Measurements from ENCODE around the gene LOXL1. TPM values are rescaled to one million over a fixed set of nuclear protein-coding genes. Genes with fewer than 3 reads are reported as not detected.

LOXL1 gene
- total and polyA plus RNA-seq, 2 of the 4 experiments (the other 2 are of a cell fraction), result 148 to 332 TPM

DNA sequence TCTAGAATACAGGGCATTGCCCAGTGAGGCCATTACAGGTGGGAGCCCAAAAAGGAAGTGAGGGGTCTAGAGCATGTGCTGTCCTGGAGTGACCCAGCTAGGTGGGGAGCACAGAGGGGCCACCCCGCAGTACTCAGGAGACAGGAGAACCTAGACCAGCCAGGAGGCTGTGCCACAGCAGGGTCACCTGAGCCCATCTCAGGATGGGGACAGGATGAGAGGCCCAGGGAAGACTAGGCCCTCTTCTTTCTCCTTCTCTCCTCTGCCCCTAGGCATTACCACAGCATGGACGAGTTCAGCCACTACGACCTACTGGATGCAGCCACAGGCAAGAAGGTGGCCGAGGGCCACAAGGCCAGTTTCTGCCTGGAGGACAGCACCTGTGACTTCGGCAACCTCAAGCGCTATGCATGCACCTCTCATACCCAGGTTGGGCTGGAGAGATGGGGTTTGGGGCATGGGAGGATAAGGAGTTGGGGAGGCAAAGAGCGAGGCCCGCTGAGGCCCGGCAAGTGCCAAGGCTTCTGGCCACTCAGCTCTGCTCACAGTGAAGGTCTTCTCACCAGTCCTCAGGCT is 20.6 kb downstream of the LOXL1 start:
- H2AK9ac ChIP-seq (replicated peaks; ENCODE audit: low read depth, low read length, poor library complexity), result no peak overlapping the region
- ATAC-seq (ENCODE audit: low read depth), result no peak
- peaks cover 11% of the 10 kb centered on the region for H3K4me1 ChIP-seq (ENCODE audit: control insufficient read depth, insufficient read depth, low read length)
- dilution Hi-C loops (cut with HindIII; ENCODE audit: low sequenced_read_pairs, unreplicated experiment), result no loop called here
- H2BK5ac ChIP-seq (ENCODE audit: low read depth, low read length, poor library complexity, severe bottlenecking), result no peak overlapping the region
- POLR2A ChIA-PET (ENCODE audit: unreplicated experiment), result no interaction called here
- H3K14ac ChIP-seq (replicated peaks; ENCODE audit: low read depth, low read length), result no peak overlapping the region
- H3K36me3 ChIP-seq (ENCODE audit: control insufficient read depth, insufficient read depth, low read length), result peaks cover 63% of the 10 kb centered on the region
- H3K4me2 ChIP-seq (ENCODE audit: low read depth, low read length), result no peak overlapping the region
- H3K23ac ChIP-seq (ENCODE audit: low read depth, low read length), result no peak overlapping the region
- no peak overlapping the region for H4K91ac ChIP-seq (ENCODE audit: insufficient read depth, low read depth, low read length)
- H3K56ac ChIP-seq (ENCODE audit: extremely low read depth, insufficient read depth, low read length), result no peak overlapping the region
- H4K5ac ChIP-seq (ENCODE audit: low read depth, low read length), result no peak overlapping the region
- no peak overlapping the region for H2BK15ac ChIP-seq (ENCODE audit: low read depth, low read length)
- H3K27me3 ChIP-seq (ENCODE audit: control insufficient read depth, insufficient read depth, low read length), result no peaks in the 10 kb centered on the region
- no peak overlapping the region for H2BK20ac ChIP-seq (ENCODE audit: low read depth, low read length)
- H4K8ac ChIP-seq (ENCODE audit: low read depth in 2 of 2, low read length in 2 of 2), result no peak overlapping the region
- H3K9ac ChIP-seq (ENCODE audit: low read depth, low read length), result no peak overlapping the region
- intact Hi-C loops (cut with micrococcal nuclease), result no loop called here
- BruUV-seq (replicated peaks), result no TSS peak
- 0 out of 2 replicates have a peak, but pooled peaks cover 2% of the 10 kb centered on the region for H4K20me1 ChIP-seq (ENCODE audit: insufficient read depth, low read length)
- DNase-seq, result no peak
- peaks cover 1% of the 10 kb centered on the region; the same call in 1 of the 2 replicates for H3K9me1 ChIP-seq (ENCODE audit: insufficient read depth, low read length)
- CTCF ChIA-PET, result no interaction called here
- H2AFZ ChIP-seq (replicated peaks; ENCODE audit: low read length, poor library complexity), result no peak overlapping the region
- H3K18ac ChIP-seq (ENCODE audit: low read depth, low read length), result no peak overlapping the region
- no peak overlapping the region for H2AK5ac ChIP-seq (ENCODE audit: low read depth, low read length)
- TF ChIP-seq MAFK (IDR thresholded peaks at IDR 0.05; ENCODE audit: low read depth, low read length) (no peak), MXI1 (IDR thresholded peaks at IDR 0.05; ENCODE audit: borderline replicate concordance, low read depth, low read length) (no peak), RFX5 (IDR thresholded peaks at IDR 0.05; ENCODE audit: low read depth, low read length) (no peak), MAZ (IDR thresholded peaks at IDR 0.05; ENCODE audit: borderline replicate concordance, low read depth, low read length) (no peak), RCOR1 (IDR thresholded peaks at IDR 0.05; ENCODE audit: insufficient replicate concordance, low read length) (no peak), NFE2L2 (IDR thresholded peaks at IDR 0.05; ENCODE audit: low read depth, low read length) (no peak), CHD1 (IDR thresholded peaks at IDR 0.05; ENCODE audit: low read depth, low read length) (no peak), SMC3 (IDR thresholded peaks at IDR 0.05; ENCODE audit: low read depth, low read length) (no peak), RAD21 (IDR thresholded peaks at IDR 0.05; ENCODE audit: low read length) (no peak), FOS (IDR thresholded peaks at IDR 0.05; ENCODE audit: low read depth, low read length) (no peak), POLR2A (IDR thresholded peaks at IDR 0.05; ENCODE audit: low read depth, low read length) (no peak), BHLHE40 (IDR thresholded peaks at IDR 0.05; ENCODE audit: low read depth, low read length) (no peak), CEBPB (IDR thresholded peaks at IDR 0.05; ENCODE audit: low read depth, low read length) (no peak)
- TF ChIP-seq, protein P1, sequence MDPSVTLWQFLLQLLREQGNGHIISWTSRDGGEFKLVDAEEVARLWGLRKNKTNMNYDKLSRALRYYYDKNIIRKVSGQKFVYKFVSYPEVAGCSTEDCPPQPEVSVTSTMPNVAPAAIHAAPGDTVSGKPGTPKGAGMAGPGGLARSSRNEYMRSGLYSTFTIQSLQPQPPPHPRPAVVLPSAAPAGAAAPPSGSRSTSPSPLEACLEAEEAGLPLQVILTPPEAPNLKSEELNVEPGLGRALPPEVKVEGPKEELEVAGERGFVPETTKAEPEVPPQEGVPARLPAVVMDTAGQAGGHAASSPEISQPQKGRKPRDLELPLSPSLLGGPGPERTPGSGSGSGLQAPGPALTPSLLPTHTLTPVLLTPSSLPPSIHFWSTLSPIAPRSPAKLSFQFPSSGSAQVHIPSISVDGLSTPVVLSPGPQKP (IDR thresholded peaks at IDR 0.05; ENCODE audit: borderline replicate concordance, low read depth, low read length), result no peak
- TF ChIP-seq, protein P2, sequence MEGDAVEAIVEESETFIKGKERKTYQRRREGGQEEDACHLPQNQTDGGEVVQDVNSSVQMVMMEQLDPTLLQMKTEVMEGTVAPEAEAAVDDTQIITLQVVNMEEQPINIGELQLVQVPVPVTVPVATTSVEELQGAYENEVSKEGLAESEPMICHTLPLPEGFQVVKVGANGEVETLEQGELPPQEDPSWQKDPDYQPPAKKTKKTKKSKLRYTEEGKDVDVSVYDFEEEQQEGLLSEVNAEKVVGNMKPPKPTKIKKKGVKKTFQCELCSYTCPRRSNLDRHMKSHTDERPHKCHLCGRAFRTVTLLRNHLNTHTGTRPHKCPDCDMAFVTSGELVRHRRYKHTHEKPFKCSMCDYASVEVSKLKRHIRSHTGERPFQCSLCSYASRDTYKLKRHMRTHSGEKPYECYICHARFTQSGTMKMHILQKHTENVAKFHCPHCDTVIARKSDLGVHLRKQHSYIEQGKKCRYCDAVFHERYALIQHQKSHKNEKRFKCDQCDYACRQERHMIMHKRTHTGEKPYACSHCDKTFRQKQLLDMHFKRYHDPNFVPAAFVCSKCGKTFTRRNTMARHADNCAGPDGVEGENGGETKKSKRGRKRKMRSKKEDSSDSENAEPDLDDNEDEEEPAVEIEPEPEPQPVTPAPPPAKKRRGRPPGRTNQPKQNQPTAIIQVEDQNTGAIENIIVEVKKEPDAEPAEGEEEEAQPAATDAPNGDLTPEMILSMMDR (conservative IDR thresholded peaks at IDR 0.05; ENCODE audit: low read depth, low read length), result no peak
- TF ChIP-seq, protein P3, sequence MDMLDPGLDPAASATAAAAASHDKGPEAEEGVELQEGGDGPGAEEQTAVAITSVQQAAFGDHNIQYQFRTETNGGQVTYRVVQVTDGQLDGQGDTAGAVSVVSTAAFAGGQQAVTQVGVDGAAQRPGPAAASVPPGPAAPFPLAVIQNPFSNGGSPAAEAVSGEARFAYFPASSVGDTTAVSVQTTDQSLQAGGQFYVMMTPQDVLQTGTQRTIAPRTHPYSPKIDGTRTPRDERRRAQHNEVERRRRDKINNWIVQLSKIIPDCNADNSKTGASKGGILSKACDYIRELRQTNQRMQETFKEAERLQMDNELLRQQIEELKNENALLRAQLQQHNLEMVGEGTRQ (IDR thresholded peaks at IDR 0.05; ENCODE audit: low read depth, low read length), result no peak
- H3K79me1 ChIP-seq (ENCODE audit: low read depth in 1 of 2, low read length in 2 of 2), result peaks cover 13 to 31% of the 10 kb centered on the region in 2 experiments
- H3K4ac ChIP-seq (ENCODE audit: low read depth, low read length), result no peak overlapping the region
- H2BK120ac ChIP-seq (ENCODE audit: low read depth, low read length), result no peak overlapping the region
- H3K9me3 ChIP-seq (ENCODE audit: control insufficient read depth, insufficient read depth, low read length), result no peaks in the 10 kb centered on the region
- H3K27ac ChIP-seq (ENCODE audit: insufficient read depth, low read length), result no peak overlapping the region
- in situ Hi-C loops (cut with MboI; ENCODE audit: low sequenced_read_pairs), result no loop called here
- no peak overlapping the region for H3K4me3 ChIP-seq (ENCODE audit: insufficient read depth, low read depth, low read length)
- 100% methylated on average over 1 of the region's 9 CpGs; no CpG with 5 or more reads in 1 of the 2 experiments for WGBS, 2 experiments (ENCODE audit: extremely low coverage in 2 of 2, insufficient read length in 1 of 2)
